ENCODE data around the gene ADARB1. TPM values are rescaled to one million over a fixed set of nuclear protein-coding genes. Genes with fewer than 3 reads are reported as not detected.

Gene ADARB1
- total and polyA plus RNA-seq, 9 of the 15 experiments (the other 6 are each of a cell fraction or from before 2014, with no cell fraction given), result 6.7 to 16.0 (median 8.3) TPM

DNA sequence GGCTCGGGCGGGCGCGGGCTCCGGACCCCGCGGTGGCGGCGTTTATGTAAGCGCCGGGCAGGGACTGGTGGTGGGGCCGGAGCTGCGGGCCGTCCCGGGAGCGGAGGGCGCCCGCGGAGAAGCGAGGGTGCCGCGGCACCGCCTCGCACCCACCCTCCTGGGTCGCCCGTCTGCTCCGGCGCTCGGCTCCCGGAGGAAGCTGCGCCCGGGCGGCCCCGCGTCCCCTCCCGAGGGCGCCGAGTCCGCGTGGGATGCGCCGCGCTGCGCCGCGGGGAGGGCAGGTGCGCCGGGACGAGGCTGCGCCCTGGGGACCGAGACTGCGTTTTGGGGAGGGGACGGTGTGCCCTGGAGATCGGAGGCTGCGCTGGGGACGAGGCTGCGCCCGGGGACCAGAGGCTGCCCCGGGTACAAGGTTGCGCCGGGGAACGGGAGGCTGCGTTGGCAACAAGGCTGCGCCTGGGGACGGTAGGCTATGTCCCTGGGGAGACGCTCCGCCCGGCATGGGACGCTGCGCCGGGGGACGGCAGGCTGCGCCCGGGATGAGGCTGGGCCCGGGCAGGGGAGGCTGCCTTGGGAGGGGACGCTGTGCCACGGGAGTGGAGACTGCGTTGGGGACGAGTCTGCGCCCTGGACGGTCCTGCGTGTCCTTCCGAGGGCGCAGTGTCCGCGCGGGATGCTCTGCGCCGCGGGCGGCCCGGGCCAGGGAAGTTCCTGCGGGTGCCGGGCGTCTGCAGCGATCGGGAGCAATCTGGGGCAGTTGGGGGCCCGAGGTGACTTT lies 627 bp downstream of the ADARB1 start (continued):
- TF ChIP-seq ZFPM2 (CRISPR knock-in tag; IDR thresholded peaks at IDR 0.05), result no peak
- 0 out of 2 replicates have a peak, but pooled peaks have one; percentile 26 for TF ChIP-seq RBM34 (IDR thresholded peaks at IDR 0.05; ENCODE audit: borderline replicate concordance, insufficient read depth, low read length)
- TF ChIP-seq, protein P1, sequence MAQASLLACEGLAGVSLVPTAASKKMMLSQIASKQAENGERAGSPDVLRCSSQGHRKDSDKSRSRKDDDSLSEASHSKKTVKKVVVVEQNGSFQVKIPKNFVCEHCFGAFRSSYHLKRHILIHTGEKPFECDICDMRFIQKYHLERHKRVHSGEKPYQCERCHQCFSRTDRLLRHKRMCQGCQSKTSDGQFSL (CRISPR knock-in tag; IDR thresholded peaks at IDR 0.05), result peak; percentile 82
- TF ChIP-seq, protein P1 (tag; IDR thresholded peaks at IDR 0.05), result no peak
- TF ChIP-seq CHD2 (IDR thresholded peaks at IDR 0.05; ENCODE audit: low read depth, low read length), result no peak
- TF ChIP-seq, protein P2, sequence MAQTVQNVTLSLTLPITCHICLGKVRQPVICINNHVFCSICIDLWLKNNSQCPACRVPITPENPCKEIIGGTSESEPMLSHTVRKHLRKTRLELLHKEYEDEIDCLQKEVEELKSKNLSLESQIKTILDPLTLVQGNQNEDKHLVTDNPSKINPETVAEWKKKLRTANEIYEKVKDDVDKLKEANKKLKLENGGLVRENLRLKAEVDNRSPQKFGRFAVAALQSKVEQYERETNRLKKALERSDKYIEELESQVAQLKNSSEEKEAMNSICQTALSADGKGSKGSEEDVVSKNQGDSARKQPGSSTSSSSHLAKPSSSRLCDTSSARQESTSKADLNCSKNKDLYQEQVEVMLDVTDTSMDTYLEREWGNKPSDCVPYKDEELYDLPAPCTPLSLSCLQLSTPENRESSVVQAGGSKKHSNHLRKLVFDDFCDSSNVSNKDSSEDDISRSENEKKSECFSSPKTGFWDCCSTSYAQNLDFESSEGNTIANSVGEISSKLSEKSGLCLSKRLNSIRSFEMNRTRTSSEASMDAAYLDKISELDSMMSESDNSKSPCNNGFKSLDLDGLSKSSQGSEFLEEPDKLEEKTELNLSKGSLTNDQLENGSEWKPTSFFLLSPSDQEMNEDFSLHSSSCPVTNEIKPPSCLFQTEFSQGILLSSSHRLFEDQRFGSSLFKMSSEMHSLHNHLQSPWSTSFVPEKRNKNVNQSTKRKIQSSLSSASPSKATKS (CRISPR knock-in tag; IDR thresholded peaks at IDR 0.05), result no peak
- no peak for TF ChIP-seq TAF7 (tag; IDR thresholded peaks at IDR 0.05)
- no peak for TF ChIP-seq ZNF644 (tag; IDR thresholded peaks at IDR 0.05; ENCODE audit: low read depth)
- TF ChIP-seq ADNP (tag; IDR thresholded peaks at IDR 0.05), result no peak
- TF ChIP-seq CXXC5 (CRISPR knock-in tag; IDR thresholded peaks at IDR 0.05), result peak; percentile 76
- TF ChIP-seq, protein P3, sequence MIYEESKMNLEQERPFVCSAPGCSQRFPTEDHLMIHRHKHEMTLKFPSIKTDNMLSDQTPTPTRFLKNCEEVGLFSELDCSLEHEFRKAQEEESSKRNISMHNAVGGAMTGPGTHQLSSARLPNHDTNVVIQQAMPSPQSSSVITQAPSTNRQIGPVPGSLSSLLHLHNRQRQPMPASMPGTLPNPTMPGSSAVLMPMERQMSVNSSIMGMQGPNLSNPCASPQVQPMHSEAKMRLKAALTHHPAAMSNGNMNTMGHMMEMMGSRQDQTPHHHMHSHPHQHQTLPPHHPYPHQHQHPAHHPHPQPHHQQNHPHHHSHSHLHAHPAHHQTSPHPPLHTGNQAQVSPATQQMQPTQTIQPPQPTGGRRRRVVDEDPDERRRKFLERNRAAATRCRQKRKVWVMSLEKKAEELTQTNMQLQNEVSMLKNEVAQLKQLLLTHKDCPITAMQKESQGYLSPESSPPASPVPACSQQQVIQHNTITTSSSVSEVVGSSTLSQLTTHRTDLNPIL (CRISPR knock-in tag; IDR thresholded peaks at IDR 0.05), result no peak
- TF ChIP-seq STAG1 (CRISPR knock-in tag; IDR thresholded peaks at IDR 0.05; ENCODE audit: borderline replicate concordance), result no peak
- no peak for TF ChIP-seq BDP1 (IDR thresholded peaks at IDR 0.05; ENCODE audit: insufficient read depth, insufficient read length)
- TF ChIP-seq, protein P4, sequence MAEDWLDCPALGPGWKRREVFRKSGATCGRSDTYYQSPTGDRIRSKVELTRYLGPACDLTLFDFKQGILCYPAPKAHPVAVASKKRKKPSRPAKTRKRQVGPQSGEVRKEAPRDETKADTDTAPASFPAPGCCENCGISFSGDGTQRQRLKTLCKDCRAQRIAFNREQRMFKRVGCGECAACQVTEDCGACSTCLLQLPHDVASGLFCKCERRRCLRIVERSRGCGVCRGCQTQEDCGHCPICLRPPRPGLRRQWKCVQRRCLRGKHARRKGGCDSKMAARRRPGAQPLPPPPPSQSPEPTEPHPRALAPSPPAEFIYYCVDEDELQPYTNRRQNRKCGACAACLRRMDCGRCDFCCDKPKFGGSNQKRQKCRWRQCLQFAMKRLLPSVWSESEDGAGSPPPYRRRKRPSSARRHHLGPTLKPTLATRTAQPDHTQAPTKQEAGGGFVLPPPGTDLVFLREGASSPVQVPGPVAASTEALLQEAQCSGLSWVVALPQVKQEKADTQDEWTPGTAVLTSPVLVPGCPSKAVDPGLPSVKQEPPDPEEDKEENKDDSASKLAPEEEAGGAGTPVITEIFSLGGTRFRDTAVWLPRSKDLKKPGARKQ (CRISPR knock-in tag; IDR thresholded peaks at IDR 0.05), result no peak
- peak; percentile 66; the same call in 1 of the 2 replicates for TF ChIP-seq ZBTB7A (IDR thresholded peaks at IDR 0.05; ENCODE audit: borderline replicate concordance, control insufficient read depth, low read depth, low read length)
- TF ChIP-seq, protein P5, sequence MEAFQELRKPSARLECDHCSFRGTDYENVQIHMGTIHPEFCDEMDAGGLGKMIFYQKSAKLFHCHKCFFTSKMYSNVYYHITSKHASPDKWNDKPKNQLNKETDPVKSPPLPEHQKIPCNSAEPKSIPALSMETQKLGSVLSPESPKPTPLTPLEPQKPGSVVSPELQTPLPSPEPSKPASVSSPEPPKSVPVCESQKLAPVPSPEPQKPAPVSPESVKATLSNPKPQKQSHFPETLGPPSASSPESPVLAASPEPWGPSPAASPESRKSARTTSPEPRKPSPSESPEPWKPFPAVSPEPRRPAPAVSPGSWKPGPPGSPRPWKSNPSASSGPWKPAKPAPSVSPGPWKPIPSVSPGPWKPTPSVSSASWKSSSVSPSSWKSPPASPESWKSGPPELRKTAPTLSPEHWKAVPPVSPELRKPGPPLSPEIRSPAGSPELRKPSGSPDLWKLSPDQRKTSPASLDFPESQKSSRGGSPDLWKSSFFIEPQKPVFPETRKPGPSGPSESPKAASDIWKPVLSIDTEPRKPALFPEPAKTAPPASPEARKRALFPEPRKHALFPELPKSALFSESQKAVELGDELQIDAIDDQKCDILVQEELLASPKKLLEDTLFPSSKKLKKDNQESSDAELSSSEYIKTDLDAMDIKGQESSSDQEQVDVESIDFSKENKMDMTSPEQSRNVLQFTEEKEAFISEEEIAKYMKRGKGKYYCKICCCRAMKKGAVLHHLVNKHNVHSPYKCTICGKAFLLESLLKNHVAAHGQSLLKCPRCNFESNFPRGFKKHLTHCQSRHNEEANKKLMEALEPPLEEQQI (IDR thresholded peaks at IDR 0.05), result no peak
- peak; percentile 99 for TF ChIP-seq PCBP1 (IDR thresholded peaks at IDR 0.05; ENCODE audit: low read depth, low read length, poor library complexity, severe bottlenecking)

All from K562 (cell line).